Hematopoietic multipotent progenitor cell (in vitro differentiated cells): ENCODE measurements around the gene TMEM128. TPM values are rescaled to one million over a fixed set of nuclear protein-coding genes. Genes with fewer than 3 reads are reported as not detected.
A peak's percentile ranks its signal among the peaks of the same experiment; 100 is the strongest.

ENCODE experiments used
- DNase-seq, 3 donors: peaks; one replicate each; pipeline ENCODE4 v3.0.0-alpha.2; 2011 to 2015; ENCODE audit warnings: low read depth in 2 of 3, low spot score in 2 of 3
- total RNA-seq: library from RNA; depleted of rRNA; stranded (reverse); fragments of >200 nt; gene quantifications from one replicate; pipeline ENCODE4 v1.2.3, GENCODE V29; 2012

Gene TMEM128, protein sequence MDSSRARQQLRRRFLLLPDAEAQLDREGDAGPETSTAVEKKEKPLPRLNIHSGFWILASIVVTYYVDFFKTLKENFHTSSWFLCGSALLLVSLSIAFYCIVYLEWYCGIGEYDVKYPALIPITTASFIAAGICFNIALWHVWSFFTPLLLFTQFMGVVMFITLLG
- total RNA-seq, result 13.7 TPM

DNA sequence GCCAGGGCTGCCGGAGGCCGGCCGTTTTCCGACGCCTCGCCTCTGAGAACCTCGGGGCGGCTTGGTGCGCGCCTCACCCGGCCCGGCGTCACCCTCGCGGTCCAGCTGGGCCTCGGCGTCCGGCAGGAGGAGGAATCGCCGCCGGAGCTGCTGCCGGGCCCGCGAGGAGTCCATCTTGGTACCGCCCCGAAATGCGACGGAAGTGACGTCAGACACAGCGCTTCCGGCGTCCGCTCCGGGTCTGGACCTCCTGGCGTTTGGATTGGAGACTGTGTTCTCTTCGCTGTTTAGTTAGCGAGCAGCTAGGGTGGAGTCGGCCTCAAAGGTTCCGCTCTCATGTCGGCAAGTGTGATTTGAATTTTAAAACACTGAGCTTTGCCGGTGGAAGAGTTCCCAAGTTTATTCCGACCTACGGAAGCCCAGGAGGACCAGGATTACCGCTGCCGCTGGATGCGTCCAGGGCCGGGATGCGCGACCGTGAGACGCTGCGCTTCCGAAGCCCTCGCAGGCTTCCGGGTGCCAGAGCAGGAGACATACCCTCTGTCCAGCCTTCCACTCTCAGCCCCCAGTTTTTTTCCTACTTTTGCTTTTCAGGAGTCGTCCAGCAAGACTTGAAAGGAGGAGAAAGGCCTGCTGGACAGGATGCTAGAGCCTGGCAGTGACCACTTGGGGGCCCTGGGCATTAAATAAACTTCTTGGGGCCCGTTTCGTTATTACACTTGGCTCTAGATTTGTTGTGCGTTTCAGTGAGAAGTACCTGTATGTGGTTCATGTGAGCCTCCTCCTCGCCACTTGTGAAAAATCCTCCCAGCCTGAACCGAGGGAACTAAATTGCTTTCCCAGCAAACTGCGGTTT lies at the start of gene TMEM128:
Gene TMEM128 (minus strand): TSS at position 195 of the 856 bp plus-strand sequence. CDS start 21 bp downstream, at position 174.
- DNase-seq, result peak; percentile 86 to 95 (median 93)

DNA sequence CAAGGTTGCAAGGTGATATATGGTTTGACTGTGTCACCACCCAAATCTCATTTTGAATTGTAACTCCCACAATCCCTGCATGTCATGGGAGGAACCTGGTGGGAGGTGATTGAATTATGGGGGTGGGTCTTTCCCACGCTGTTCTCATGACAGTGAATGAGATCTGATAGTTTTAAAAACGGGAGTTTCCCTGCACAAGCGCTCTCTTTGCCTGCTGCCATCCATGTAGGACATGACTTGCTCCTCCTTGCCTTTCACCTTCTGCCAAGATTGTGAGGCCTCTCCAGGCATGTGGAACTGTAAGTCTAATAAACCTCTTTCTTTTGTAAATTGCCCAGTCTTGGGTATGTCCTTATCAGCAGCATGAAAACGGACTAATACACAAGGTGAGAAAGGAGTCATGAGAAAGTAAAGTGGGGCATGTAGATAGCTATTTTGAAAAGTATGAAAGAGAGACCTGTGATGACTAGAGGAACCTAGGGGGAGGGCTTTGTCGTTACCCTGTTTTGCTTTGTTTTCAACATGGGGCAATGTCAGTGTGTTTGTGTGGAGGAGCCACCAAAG lies 48.3 kb upstream of the TMEM128 start:
- DNase-seq, result no peak

DNA sequence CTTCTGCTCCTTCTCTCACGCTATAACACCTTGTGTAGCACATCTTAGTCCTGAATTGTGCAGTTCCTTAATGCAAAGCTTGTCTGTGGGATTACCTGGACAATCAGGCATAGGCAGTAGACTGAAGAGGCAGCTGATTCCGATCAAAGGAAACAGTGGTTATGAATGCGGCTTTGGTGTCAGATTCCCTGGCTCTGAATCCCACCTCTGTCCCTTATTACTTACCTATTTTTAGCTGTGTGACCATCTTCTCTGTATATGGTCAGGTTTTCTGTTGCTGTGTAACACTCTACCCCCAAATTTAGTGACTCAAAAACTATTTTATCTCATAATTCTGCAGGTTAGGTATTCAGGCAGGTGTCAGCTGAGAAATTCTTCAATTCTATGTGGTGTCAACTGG lies 45.3 kb upstream of the TMEM128 start:
- DNase-seq, result no peak

DNA sequence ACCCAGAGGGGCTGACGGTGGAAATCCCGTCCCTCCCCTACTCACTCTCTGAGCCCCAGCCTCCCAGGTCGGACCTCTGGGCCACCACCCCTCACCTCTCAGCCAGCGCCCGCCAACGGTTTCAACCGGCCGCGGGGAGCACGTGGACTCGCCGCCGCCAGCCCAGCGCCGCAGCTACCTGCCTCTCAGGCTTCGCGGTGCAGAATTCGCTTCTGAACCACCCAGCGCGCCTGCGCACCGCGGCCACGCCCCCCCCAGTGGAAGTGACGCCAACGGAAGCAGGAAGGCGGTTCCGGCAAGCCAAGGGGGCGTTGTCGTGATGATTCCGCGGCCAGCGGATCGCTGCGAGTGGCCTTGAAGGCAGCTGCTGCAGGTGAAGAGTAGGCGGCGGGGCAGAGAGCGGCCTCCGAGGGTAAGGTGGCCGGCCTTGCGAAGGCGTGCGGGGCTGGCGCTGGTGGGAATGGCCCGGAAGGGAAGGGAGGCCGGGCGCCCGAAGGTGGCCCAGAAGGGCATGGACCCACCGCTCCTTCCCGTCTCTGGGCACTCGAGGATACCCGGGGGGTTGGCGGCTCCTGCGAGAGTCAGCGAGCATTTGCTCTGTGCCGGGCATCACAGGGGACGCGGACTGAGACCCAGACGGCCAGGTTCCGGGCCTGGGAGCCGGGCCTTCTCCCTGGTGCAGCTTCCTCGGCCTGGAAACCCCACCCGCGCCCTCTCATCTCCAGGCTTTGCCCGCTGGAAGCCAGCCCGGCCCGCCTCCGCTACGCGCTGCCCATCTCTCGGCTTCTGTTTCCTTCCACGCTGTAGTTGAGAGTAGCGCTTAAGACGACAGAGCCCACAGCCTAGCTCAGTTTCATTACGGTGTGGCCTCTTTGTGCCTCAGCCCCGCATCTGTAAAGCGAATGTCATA lies 42.2 kb upstream of the TMEM128 start, which contains the start of the genes LYAR and ZBTB49:
Gene LYAR (minus strand): TSS at position 214 of the 910 bp plus-strand sequence. CDS start 6,412 bp downstream, outside the sequence.
Gene ZBTB49 (plus strand): TSS at position 311 of the 910 bp plus-strand sequence. CDS start 9,695 bp downstream, outside the sequence.
- peak; percentile 92 to 94 (median 92) for DNase-seq

DNA sequence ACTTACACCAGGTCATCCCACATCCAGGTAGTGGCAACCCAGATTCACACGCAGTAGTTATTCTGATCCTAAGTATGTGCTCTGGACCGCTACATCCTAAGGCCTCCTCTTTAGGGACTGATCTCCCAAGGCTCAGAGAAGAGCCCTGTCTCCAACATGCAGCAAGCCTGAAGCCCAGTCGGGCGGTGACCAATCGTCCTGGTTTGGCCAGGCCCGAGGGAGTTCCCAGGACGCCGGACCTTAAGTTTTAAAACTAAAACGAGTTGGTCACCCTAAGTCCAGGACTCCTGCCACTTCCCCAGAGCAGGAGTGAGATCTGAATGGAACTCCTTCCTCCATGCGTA lies 41.5 kb upstream of the TMEM128 start:
- DNase-seq, result no peak

DNA sequence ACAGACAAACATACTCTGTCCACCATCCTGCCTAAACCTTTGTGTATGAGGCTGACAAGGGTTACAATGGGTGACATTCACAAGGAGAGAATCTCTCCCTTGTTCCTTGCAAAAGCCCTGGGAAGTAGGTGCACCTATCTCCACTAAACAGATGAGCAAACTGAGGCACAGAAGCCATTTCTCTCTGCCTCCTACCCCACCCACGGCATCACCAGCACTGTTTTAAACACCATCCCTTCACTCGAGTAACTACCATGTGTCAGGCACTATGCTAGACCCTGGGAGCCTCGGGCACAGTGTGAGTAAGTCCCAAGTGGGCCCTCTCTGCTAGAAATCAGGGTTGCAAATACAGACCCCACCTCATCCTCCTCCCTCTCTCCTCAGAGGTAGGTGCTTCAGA lies 41.0 kb upstream of the TMEM128 start:
- no peak for DNase-seq

DNA sequence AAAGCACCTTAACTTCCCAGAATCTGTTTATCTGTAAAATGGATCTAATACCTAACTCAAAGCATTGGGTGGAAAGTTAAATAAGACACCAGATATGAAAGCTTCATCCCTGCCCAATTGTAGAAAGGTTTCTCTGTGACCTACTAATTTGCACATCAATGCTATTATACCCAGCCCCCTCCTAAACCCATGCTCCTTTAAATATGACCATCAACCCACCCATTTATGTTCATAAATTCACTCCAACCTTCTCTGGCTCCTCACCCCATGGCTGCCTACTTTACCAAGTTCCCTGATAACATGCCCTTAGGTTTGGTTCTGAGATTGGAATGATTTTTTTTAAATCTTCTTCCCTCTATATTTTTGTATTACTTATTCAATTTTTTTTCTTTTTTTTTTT lies 40.1 kb upstream of the TMEM128 start:
- no peak for DNase-seq

DNA sequence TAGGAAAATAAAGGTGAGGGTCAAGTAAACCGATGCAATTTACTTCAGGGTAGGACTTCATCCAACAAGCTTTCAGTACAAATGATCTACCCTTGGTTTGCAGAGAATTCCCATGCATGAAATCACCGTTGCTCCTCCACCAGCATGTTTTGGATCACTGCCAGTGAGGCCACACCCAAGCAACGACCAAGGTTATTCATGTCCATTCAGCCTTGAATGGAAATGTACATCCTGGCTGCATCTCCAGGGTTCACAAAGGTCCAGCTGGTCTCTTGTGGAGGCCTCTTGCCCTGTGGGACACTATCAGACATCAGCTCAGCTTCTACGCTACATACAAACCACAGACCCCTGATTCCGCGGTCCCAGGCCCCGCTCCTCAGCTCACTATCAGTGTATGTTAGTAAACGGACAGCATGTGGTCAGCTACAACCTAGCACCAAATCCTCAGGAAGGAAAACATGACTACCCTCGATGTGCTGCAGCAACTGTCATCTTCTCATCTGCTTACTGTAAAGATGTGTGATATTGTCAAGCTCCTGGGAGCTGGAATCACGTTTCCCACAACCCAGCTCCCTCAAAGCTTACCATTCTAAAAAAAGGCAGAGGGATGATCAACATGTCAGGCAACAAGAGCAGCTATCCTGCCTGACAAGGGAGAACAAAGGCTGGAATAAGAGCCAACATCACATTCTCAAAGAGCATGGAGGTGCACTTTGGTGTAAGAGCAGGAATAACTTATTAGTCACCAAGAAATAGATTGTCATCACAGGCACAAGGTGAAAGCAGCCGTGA lies 37.0 kb upstream of the TMEM128 start:
- no peak for DNase-seq

DNA sequence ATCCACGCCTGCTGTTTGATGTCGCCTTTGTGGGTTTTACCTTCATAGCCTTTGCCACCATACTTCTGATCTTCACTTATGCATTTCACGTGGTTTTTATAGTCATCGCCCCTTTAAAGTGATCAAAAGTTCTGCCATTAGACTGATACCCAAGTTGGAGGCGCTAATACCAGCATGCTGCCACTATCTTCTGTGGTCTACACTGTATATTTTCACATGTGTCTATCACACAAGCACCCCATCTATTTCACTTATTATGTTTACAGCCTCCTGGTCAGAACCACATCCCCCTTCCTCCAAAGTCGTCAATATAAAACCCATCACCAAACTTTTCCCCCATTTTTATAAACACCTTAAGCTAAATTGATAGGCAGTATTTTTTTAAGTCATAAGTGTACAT lies 33.8 kb upstream of the TMEM128 start:
- DNase-seq, result no peak

DNA sequence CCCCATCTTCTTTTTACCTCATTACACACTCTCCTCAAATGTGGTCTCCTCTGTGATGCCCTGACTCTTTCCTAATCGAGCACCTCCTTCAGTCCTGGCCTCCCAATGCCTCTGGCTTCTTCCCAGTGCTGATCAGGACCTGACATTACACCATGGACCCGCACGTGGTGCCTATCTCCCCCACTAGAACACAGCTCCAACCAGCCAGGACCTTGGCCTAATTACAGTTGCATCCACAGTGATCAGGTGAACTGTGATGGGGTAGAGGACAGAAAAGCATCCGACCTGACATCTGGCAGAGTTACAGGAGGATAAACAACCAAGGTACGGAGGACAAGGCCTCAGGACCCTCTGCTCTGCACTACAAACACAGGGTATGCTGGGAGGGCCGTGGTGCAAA lies 29.5 kb upstream of the TMEM128 start:
- DNase-seq, result no peak

DNA sequence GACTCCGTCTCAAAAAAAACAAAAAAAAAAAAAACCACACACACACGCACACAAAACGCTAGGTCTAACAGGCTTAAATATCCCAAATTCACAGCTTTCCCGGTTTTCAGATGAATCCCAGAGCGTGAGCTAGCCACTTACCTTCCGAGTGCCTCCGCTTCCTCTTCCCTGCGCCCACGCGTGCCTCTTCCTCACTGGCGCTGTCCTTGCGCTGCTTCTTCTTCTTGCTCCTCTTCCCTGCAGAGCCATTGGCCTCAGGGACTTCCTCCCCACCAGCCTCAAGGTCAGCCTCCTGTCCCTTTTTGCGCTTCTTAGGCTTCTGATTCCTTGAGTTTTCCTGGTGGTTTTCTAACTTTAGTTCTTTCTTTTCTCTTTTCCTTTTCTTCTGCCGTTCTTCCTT lies 26.2 kb upstream of the TMEM128 start:
- no peak for DNase-seq

DNA sequence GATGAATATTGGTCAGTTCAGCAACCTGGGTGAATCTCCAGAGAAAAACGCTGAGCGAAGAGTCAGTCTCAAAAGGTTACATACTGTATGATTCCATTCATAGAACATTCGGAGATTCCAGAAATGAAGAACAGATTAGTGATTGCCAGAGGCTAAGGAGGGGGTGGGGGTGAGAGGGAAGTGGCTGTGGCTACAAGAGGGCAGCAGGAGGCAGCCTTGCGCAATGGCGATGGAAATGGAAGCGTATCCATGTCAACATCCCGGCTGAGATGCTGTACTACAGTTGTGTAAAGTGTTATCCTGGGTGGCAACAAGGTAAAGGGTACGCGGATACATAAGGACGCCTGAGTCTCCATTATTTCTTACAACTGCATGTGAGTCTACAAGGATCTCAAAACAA lies 23.9 kb upstream of the TMEM128 start:
- DNase-seq, result no peak

DNA sequence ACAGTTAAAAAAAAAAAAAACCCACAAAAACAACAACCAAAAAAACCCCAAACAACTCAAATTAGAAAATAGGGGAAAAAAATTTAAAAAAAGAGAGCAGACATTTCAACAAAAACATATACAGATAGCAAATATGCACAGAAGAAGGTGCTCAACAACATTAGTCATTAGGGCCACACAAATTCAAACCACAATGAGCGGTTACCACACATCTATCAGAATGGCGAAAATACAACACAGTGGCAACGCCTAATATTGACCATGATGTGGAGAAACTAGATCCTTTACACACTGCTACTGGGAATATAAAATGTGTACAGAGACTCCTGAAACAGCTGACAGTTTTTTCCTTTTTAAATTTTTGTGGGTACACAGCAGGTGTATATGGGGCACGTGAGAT lies 22.5 kb upstream of the TMEM128 start:
- DNase-seq, result no peak

DNA sequence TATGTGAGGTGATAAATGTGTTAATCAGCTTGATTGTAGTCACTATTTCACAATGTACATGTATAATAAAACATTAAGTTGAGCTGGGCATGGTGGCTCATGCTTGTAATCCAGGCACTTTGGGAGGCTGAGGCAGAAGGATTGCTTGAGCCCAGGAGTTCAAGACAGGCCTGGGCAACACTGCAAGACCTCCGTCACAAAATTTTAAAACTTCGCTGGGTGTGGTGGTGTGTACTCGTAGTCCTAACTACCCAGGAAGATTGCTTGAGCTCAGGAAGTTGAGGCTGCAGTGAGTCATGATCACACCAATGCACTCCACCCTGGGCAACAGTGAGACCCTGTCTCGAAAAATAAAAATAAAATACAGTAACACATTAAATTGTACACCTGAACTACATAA lies 21.8 kb upstream of the TMEM128 start:
- no peak for DNase-seq

DNA sequence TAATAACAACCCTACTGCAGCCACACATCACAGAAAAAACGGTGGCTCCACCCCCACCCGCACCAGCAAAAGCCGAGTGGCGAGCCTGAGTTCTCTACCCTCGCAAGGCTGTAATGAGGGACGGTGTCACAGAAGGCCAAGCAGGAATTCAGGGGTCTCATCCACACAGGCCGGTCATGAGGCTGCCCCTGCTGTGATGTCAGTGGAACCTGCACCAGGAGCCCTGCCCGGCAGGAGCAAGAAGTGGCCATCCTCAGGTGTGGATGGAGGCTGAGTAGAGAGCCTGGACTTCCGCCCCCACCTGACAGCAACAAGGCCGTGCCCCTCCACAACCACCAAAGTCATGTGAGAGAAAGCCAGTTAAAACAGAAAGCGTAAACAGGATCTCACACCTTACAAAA lies 21.3 kb upstream of the TMEM128 start:
- DNase-seq, result no peak

DNA sequence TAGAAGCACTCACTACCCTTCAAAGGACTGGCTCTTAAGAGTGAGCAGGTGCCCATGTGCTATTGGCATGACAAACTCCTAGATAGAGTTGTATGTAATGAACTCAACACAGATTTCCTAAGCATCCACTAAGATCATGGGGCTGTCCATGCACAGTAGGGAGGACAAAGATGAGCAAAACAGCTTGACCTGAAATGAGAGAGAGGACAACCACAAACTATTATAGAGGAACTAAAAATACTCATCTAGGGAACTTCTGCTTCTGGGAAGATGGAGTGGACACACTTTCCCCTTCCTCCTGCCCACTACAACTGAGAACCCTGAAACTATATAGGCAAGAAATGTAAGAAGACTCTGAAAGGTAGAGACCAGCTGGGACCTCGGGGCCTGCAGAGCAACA lies 20.8 kb upstream of the TMEM128 start:
- no peak for DNase-seq

DNA sequence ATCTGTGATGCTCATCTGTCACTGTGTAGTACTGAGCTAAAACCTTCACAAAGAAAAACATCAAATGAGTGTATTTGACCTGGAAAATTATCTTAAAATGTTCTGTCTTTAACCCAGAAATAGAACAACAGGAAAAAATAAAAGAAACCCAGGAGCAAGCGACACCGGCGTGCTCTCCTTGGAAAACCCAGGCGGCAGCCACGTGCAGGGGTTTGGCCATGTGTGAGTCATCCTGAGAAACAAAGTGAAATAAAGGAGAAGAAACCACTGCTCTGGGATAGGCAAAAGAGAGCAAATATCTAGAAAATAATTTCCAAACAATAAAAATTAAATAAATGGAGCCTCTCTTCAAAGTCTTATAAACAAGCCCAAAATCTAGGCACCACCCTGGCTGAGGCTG lies 20.0 kb upstream of the TMEM128 start:
- no peak for DNase-seq

DNA sequence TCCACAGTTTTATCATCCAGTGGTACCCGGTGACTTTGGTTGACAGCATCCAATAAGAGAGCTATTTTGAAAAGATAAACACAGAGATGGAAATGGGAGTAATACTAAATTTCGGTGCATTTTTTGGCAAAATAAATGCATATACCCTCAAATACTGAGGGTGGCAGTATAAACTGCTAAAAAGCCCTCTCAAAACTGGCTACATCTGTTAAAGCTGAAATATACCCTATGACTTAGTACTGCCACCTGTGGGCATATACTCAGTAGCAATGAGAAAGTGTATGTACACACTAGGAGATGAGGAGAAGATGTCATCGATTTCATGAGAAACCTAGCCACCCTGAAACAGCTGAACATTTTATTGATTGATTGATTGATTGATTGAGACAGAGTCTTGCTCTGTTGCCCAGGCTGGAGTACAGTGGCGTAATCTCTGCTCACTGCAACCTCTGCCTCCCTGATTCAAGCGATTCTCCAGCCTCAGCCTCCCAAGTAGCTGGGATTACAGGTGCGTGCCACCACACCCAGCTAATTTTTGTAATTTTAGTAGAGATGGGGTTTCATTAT lies 12.2 kb upstream of the TMEM128 start:
- peak in 2 of 3 donors; percentile 63 to 76 for DNase-seq

DNA sequence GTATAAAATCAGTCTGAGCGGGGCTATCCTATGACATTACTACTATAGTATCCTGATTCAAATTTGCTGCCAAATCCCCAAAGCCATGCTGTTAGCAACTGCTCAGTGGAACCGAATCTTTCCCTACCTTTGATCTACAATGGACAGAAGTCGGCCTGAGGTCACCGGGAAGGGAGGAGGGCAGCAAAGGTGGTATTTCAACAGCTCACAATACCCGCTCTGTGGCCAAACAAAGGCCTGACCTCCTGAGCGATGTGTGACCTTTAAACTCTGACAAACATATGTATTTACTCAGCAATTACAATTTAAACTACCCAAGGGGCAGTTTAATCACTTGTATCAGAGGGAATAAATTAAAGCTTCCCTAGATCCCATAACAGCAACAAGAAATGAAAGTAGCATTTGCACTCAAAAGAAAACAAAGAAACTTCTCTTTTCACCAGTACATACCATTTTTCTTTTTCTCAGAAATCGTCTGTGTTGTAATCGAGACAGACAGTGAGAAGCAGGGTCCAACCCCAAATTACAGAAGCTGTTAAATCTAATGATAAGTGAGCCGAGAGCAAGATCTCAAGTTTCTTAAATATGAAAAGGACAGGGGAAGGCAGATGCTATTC lies 11.6 kb upstream of the TMEM128 start:
- DNase-seq, result no peak
